Activated CD4-positive, alpha-beta T cell treated with anti-CD3 and anti-CD28 coated beads for 24 hours (primary cell): ENCODE results near the gene KRT34.
"Not testable (repeated sequence)": the region's sequence is repeated elsewhere in the genome, so short reads cannot be mapped to it uniquely, and the experiment has no call there.

Source experiments
- DNase-seq, 2 donors: peaks; one replicate each; pipeline ENCODE4 v3.0.0-alpha.2; 2020; ENCODE audit warnings: low read depth in 2 of 2

The KRT34 gene

DNA sequence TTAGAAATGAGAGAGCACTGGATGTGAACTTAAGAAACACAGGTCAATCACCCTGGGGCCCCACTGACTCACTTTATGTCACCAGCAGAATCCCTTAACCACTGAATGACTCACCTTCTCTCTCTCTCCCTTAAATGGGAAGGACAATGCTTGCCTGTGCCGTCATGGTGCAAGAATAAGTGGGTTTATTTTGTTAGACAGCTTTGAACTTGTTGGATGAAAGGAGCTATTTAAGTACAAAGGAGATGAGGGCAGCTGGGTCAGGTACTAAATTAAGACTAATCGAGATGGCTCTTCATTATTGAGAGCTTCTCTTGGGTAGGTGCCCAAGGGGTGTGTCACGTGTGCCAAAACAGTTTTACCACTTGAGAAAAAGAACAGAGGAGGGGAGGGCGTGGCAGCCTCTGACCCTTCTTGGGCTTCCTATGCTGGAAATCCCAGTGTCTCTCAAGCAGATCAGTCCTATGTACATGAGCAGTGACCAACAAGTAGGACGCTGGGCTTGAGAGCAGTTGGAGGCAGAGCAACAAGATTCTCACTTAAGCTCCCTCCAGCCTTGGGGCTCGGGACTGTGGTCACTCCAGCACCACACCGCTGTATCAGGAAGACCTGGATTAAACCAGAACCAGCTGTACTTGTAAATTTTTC, 22.0 kb upstream of the KRT34 start:
- DNase-seq = peak in 1 of 2 donors; percentile 12

DNA sequence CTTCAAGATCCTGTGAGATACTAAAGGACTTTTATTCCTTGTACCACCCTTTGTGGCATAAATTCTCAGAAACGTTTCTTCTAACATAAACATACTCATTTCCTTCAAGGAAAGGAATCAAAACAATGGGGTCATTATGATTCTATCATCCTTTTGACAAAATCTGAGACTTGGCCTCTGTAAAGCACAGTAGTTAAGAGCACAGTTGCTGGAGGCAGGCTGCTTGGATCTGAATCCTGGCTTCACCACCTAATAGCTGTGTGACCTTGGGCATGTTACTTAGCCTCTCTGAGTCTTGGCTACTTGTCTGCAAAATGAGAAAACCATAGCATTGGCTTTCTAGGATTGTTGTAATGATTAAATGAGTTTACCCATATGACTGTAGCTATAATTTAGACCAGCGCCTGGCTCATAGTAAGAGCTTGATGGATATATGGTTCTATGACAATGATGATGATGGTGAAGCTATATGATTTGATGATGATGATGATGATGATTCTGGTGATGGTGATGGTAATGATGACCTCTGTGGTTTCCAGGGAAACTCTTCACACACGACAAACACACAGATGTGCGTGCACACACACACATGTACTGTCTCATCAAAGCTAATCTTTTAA, 21.4 kb upstream of the KRT34 start:
- peak in 1 of 2 donors; percentile 31 for DNase-seq

DNA sequence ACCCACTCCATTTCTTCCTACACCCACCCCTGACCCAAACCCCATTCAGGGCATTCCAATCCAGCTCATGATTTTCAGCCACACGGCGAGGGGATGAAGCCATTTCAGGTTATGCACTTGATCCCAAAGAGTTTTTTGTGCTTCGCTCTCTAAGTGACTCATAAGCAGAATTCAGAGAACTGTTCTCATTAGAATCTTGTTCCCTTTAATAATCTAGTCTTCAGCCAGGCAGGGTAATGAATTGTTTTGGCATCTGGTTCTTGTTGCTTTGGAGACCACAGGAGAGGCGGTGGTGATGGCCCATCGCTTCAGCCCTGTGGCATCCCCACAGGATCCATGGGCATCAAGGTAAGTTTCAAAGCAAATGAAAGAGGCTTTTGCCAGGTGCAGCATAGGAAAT, 20.1 kb upstream of the KRT34 start:
- no peak for DNase-seq

DNA sequence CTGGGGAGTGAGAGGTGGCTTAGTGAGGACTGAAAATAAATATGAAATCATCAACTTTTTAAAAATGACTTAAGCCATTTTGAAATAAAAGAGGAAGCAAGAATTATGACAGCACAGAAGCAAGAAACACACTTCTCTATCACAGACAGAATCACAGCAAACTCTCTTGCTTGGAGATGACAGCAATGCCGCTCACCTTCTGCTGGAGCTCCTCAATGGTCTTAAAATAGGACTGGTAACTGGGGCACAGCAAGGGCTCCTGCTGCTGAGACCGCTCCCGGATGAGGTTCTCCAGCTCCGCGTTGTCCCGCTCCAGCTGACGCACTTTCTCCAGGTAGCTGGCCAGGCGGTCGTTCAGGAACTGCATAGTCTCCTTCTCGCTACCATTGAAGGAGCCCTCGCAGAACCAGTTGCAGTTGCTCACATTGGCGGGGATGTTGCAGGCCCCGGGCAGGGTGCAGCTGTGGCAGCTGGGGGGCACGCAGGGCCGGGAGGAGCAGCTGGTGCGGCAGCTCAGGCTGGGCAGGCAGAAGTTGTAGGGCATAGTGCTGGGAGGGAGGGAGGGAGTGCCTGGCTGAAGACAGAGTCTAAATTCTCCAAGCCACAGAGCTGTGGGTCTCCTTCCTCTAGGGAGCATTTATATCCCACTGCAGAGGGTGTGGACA, 15.0 kb upstream of the KRT34 start, which contains the start of gene KRT31:
Gene KRT31 (minus strand): TSS at position 613 of the 665 bp plus-strand sequence. CDS start 69 bp downstream, at position 544.
- no peak for DNase-seq

DNA sequence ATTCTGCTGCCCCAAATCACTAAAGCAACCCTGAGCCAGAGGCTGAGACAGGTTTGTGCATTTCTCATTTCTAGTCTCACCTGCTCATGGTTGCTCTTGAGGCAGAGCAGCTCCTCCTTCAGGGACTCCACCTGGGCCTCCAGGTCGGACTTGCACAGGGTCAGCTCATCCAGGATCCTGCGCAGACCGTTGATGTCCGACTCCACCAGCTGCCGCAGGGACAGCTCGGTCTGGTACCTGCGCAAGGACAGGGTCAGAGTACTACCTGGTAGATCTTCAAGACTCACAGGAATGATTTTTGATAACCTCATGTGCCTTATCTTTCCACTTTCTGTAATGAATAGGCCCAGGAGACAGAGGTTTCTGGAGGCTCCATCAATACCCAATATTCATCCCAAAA, 14.2 kb upstream of the KRT34 start:
- no peak for DNase-seq

DNA sequence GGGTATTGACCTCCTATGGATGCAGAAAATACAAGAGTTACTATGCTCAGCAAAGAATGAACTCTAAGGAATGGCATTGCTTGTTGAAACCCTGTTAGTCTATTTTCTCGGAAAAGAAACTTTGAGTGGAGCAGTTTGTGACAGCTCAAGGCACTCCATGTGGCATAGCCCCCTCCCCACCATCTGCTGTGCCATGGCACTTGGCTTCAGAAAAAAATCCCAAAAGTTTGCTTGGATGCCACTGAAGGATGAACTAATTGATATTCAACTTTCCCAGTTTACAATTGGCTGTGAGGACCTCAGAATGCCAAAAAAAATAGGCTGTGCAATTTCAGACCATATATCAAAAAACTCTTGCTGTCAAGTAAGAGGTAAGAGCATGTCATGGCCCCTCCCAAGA, 13.5 kb upstream of the KRT34 start:
- no peak for DNase-seq

DNA sequence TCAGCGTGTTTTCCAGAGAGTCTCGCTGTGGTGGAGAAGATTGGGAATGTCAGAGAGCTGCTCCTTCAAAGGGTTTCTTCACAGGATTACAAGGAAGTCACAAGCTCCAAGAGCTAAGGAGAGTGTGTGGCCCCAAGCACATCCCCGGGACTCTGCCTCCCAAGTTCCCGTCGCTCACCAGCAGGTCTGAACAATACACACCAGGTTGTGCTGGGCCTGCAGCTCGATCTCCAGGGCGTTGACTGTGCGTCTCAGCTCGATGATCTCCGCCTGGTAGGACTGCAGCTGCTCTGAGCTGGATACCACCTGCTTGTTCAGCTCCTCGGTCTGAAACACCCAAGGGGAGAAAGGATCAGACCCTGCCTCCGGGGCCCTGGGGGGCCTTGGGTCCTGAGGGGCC, 12.9 kb upstream of the KRT34 start:
- not testable (repeated sequence) for DNase-seq

DNA sequence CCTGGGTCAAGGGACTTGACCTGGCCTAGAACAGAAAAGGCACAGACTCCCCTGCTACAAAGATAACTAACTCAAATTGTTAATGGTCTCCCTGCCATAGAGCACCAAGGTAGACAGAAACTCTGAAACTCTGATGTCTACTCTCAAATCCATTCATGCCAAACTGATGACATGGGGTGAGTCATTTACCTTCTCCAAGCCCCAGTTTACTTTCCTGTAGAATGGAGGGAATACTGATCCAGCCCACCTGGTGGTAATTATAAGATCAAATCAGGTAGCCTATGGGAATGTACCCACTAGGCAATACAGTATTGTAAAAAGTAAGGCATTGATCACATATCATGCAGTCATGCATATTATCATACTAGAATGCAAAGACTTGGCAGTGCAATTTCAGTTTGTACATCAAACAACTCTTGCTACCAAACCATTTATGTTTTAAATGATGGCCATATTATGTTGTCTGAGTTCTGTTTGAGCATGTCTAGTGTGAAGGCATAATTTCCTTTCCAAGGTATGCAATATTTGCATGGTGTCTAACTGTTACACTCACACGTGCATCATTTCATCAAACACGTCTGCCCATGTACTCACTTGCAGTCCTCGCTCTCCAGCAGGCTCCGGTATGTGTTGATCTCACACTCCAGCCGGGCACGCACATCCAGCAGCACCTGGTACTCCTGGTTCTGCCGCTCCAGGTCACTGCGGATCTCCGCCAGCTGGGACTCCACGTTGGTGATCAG, 12.3 kb upstream of the KRT34 start:
- no peak for DNase-seq

DNA sequence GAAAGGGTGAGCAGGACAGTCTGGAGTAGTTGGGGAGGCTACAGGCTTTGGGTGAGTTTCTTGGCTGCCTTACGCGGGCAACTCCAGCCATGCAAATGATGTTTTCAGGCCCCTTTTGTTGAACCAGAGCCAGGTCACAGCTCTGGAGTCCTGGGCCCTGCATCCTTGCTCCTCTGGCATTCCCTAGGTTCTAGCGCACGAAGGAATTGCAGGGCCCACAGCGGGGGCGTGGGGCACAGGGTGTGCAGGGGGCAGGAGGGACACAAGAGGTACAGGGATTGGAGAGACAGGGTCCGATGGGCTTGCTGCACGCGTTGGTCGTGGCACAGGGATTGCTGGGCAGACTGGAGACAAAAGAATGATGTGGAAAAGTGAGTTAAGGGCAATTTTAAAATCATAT, 11.7 kb upstream of the KRT34 start:
- DNase-seq = no peak

DNA sequence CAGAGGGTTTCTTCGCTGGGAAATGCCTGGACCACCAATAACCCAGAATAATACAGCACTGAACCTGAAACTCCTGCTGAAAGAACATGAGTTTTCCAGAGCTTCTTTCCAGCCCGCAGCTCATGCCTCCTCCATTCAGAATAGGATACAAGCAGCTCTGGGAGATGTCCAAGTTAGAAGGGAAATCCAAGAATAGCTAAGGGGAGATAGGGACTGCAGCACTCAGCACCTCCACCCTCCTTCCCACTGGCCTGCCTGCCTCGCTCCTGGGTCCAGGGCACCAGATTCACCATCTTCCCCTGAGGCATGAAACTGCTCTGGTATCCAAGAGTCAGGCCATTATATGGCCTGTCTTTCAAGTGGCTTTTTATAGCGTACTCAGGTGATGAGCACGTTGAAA, 11.2 kb upstream of the KRT34 start:
- DNase-seq = no peak

DNA sequence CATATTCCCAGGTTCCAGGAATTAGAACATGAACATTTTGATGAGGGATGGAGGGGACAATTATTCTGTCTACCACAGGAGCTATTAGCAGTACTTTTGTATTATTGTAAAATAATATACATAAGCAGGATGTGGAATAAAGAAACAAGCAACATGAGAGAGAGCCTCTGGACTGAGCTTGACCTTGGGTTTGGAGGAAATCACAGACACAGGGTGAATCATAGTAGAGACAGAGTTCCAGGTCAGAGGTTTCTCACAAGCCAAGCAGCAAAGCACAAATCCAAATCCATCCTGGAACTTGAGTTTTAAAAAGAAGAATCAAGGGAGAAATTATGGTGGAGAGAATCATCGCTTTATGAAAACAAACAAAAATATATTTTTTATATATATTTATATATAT, 10.2 kb upstream of the KRT34 start:
- DNase-seq = no peak

DNA sequence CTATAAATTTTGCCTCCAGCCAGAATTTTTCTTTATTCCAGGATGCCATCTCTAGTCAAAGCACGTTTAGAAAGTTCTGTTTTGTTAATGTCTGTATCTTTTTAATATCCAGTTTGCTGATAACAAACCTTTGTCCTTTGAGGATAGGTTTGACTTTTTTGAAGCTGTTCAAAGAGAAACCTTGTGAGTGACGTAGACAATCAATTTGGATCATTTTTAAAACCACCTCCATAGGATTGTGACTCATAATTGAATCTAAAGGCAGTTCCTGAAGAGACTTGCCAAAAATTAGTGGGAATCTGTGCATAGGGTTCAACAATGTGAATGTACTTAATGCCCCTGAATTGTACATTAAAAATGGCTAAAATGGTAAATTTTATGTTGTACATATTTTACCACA, 9.4 kb upstream of the KRT34 start:
- no peak for DNase-seq

DNA sequence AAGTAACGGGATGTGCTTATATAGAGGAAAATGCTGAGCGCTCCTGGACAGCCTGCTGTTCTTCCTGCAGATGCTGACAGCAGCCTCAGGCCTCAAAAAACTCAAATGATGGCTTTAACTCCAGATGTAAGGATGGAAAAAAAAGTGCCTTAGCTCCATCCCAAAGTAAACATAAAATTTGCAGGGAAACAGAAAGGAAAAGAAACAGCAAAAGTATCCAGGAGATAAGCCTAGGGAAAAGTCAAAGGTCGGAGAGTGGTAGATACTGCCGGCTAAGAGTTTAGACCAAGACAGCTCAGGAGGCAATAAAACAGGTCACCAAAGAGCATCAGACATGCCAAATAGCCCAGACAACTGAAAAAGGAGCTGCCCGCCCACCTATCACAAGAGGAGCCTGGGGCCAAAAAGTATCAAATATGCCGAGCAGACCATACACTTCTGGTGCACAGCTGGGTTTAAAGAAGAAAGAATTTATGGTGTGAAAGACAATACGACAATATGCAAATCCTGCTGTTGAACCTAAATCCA, 8.4 kb upstream of the KRT34 start:
- DNase-seq = no peak

DNA sequence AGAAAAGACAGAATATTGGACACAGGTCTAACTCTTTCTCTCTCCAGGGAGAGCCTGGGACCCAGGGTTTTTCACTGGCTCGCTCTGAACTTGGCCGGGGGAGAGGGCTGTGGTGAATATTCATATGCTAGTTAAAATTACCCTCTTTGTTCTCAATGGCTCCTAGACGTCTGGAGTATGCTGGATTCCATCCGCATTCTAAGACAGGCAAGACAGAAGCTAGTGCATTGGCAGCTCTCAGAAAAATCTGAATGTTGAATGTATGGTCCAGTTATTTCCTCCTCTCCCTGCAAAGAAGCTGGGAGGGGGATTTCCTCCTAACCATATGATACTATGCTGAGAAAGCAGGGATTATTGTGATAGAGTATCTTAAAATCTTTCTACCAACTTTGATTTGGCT, 5.6 kb upstream of the KRT34 start:
- no peak for DNase-seq

DNA sequence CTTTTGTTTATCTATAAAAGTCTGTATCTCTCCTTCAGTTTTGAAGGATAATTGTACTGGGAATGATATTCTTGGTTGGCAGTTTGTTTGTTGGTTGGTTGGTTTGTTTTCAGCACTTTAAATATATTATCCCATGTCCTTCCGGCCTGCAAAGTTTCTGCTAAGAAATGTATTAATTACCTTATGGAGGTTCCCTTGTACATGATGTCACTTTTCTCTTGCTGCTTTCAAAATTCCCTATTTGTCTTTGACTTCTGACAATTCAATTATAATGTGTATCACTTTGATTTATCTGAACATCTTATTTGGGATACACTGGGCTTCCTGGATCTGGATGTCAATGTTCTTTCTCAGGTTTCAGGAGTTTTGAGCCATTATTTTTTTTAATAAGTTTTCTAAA, 4.1 kb upstream of the KRT34 start:
- no peak for DNase-seq

DNA sequence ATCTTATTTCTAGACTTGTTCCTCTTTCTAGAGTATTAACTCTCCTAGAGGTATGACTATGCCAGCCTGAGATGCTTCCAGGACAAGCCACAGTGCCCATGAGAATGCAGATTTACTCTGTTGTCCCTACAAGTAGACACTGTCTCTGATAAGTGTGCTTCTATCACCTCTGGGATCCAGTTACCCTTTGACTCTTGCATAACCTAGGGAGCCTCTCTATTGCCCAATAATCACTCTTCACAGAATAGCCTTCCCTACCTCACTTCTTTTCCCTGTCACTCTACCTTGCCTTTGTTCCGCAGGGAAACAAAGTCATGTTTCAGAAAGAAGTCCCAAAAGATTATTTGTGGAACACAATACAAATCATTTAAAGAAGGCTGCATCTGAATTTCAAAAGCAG, 1.6 kb upstream of the KRT34 start:
- DNase-seq = no peak

DNA sequence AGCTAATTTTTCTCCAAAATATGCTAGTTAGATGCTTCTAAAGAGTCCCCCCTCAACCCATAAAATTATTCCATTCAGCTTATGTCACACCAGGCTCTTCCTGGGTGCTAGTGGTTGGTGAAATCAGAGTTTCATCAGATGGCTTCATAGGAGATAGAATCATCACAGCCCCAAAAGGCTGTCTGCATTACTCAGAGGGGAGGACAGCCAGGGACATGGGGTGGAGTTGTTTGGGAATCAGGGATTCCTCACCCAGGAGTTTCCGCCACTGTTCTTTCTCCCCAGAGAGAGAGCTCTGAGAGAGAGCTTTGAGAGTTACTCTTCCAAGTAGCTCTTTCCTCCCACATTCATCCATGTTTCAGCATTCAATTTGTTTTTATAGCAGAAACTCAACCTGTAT, 288 bp upstream of the KRT34 start:
- no peak for DNase-seq

DNA sequence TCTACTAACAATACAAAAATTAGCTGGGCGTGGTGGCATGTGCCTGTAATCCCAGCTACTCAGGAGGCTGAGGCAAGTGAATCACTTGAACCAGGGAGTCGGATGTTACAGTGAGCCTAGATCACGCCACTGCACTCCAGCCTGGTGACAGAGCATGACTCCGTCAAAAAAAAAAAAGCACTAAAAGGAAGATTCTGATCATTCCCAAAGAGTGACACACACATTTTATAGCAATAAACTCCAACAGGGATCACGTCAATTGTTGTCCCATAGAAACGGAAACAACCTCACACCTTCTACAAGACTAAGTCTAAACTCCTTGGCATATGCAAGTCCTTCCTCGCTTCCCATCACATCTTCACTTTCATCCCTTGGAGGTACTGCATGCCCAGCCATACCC, 2.0 kb downstream of the KRT34 start:
- DNase-seq = not testable (repeated sequence)

DNA sequence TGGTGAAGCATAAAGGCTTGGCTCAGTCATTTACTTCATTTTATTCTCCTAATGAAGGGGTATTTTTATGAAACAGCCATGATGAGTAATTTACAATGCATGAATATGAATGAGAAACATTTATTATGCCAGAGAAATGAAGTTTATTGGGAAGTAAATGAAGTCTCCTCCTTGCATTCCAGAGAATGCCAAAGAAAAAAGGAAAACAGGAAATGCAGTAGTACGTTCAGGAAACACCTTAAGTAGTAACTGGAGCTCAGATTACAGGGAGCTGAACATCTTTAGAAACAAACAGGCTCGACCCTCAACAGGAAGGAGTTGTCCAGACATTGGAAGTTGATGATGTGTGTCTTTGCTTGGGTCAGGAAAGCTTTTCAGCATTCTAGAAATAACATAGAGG, 4.6 kb downstream of the KRT34 start:
- DNase-seq = no peak

DNA sequence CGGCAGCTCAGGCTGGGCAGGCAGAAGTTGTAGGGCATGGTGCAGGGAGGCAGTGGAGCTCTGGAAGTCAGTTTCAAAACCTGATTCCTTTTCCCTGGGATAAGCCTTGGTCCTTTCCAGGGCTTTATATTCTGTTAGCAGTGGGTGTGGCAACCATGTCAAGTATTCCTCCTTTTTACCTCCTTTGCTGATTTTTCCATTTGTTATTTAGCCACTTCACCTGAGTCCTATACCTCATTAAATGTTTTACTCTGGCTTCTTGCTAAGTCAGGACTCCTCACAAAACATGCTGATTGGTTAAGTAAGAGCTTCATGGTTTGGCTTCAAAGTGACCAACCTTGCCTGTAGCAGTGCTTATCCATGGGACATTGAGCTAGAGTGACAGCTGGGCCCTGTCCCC, 12.4 kb downstream of the KRT34 start, which contains the start of gene KRT33B:
Gene KRT33B (minus strand): TSS at position 101 of the 400 bp plus-strand sequence. CDS start 63 bp downstream, at position 38.
- no peak for DNase-seq

DNA sequence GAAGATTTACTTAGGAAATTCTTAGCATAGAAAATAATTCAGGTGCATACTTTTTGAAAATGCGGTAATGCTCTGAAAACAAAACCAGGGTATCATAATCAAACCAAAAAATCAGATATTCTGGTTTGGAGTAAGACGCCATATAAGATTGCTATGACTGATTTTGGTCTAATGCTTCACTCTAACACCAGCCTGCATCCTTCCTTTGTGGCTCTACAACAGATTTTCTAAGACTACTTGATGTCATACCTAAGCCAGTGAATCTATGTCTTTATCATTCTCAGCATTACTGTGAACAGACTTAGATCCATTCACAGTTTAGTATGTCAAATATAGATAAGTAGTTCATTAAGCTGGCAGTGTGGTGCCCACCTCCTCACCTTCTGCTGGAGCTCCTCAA, 13.1 kb downstream of the KRT34 start:
- DNase-seq = no peak

DNA sequence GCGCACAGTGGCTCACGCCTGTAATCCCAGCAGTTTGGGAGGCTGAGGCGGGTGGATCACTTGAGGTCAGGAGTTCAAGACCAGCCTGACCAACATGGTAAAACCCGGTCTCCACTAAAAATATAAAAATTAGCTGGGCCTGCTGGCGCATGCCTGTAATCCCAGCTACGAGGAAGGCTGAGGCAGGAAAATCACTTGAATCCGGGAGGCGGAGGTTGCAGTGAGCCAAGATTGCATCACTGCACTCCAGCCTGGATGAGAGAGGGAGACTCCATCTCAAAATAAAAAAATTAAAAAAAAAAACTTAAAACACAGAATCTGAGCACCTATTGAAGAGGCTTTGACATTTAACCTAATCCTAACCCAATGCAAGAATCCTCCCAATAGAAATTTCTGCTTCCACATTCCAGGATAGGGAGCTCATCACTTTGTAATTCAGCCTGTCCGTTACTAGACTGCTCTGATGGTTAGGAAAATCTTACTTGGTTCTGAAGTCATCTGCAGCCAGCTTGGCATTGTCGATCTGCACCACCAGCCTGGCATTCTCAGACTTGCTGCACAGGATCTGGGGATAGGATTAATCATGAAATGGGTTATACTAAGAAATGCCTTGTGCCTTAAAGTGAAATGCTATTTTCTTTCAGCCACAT, 14.6 kb downstream of the KRT34 start:
- no peak for DNase-seq
